HG03457 (cell line): Measurements from ENCODE around the gene SLC1A5.
"Not testable (repeated sequence)": the region's sequence is repeated elsewhere in the genome, so short reads cannot be mapped to it uniquely, and the experiment has no call there.

ENCODE experiments used
- ATAC-seq: cut with Tn5 transposase; IDR thresholded peaks from one replicate; pipeline ENCODE4 v1.9.1; 2021; ENCODE audit warnings: moderate number of reproducible peaks; ENCODE audit not compliant: unreplicated experiment

The SLC1A5 gene

DNA sequence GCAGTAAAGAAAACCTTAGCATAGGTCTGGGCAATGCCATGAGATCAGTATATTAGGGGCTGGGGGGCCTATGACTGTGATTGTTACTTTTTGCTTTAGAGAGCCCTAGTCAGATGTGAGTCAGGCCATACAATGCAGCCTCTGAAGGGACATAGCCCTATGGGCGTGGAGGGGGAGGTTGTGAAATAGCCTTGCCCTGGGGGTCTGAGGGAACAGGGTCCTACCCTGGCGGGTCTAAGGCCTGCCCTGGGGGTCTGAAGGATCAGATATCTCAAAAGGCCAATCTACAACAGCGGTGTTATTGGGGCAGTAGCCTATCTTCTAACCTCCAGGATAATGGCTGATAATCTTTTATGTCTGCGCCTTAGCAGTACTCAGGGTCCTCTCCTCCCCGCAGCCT is 13.8 kb upstream of the SLC1A5 start:
- ATAC-seq = no peak

GRCh38 chr19:46798713-46799112 is 10.3 kb upstream of the SLC1A5 start:
- no peak for ATAC-seq

- no peak for ATAC-seq
These were observed 9.5 kb upstream of the SLC1A5 start for GRCh38 chr19:46797881-46798280.

GRCh38 chr19:46791944-46792343 is 3.5 kb upstream of the SLC1A5 start:
- ATAC-seq = no peak

- ATAC-seq = no peak
These were observed 977 bp upstream of the SLC1A5 start for GRCh38 chr19:46789371-46789770.

DNA sequence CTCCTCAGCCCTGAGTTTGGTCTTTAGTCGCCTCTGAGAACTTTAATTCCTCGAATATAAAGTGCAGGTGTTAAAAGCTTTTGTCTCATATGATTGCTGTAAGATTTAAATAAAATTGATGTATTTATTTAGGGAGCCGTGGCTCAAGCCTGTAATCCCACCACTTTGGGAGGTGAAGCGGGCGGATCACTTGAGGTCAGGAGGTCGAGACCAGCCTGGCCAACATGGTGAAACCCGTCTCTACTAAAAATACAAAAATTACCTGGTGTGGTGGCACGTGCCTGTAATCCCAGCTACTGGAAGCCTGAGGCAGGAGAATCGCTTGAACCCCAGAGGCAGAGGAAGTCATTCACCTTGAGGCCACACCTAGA is 559 bp upstream of the SLC1A5 start:
- no peak for ATAC-seq

GRCh38 chr19:46787331-46788261 is 798 bp downstream of the SLC1A5 start:
- ATAC-seq = no peak

- ATAC-seq = no peak
These were observed 1.4 kb downstream of the SLC1A5 start for GRCh38 chr19:46787040-46787330.

DNA sequence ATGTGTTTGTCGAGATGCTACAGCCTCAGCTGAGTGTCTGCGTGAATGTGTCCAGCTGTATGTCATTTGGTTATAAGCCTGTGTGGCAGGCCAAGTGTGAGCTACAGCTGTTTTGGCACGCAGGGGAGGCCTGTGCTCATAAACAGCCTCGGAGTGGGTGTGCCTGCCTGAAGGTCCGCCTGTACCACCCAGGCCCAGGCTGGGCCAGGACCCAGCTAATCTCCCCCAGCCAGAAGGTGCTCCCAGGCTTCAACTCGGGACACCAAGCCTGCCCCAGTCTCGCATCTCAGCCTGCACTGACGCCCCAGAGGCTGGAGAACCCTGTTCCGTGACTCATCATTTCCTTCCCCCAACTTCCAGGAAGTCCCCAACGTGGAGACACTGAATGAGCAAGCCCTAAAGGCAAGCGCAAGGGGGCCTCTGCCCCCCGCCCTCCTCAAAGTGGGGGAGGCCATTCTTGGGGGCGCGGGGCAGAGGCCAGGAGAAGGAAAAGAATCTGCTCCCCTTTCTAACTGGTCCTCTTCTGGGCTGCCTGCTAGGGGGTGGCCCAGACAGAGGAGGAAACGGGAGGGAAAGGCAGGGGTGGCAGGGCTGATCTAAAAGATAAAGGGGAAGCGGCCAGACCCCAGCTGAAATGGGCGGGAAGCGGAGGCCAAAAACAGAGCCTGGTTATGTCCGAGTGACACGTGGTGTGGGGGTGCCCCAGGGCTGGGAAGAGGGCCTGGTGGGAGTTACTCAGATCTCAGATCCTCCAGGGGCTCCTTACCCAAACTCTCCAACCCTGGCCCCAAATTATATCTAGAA is 2.0 kb downstream of the SLC1A5 start:
- no peak for ATAC-seq

- ATAC-seq = no peak
These were observed 2.5 kb downstream of the SLC1A5 start for GRCh38 chr19:46785980-46786235.

DNA sequence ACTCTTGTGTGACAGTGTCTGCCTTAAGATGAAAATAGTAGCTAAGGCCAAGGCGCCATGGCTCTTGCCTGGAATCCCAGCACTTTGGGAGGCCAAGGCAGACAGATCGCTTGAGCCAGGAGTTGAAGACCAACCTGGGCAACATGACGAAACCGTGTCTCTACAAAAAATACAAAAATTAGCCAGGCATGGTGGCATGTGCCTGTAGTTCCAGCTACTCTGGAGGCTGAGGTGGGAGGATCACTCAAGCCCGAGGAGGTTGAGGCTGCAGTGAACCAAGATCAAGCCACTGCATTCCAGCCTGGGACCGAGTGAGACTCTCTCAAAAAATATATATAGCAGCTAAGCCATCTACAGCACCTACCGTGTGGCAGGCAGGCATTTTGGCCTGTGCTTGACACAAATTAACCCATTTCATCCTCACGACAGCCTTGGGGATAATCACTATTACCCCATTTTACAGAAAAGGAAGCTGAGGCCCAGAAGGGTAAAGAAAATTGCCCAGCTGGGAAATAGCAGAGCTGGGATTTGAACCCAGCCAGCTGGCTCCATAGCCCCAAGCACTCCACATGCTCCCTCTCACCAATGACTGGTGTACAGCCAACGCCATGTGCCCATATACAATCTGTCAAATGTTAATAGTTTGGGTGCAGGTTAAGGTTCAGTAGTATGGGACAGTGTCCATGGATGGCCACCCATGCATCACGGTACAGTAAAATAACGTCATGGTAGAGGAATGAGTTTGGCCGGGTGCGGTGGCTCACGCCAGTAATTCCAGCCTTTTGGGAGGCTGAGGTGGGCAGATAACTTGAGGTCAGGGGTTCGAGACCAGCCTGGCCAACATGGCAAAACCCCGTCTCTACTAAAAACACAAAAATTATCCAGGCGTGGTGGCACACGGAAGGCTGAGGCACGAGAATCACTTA is 3.1 kb downstream of the SLC1A5 start:
- no peak for ATAC-seq

GRCh38 chr19:46784262-46785053 is 3.9 kb downstream of the SLC1A5 start:
- no peak for ATAC-seq

DNA sequence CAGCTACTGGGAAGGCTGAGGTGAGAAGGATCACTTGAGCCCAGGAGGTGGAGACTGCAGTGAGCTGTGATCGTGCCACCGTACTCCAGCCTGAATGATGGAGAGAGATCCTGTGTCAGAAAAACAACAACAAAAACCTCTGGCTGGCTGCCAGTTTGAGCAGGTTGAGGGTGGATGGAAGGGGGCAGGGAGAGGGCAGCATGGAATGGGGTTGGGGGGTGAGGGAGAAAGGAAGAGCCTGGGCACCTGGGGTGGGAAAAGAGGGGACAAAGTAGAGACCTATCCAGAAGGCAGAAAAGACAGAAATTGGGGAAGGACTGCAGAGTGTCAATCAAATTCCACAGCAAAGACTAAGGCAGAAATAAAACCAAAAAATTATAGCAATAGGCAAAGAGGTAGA is 4.7 kb downstream of the SLC1A5 start:
- ATAC-seq = no peak

- ATAC-seq = no peak
These were observed 5.9 kb downstream of the SLC1A5 start for GRCh38 chr19:46782355-46783019.

GRCh38 chr19:46777956-46778645 is 10.3 kb downstream of the SLC1A5 start:
- not testable (repeated sequence) for ATAC-seq

DNA sequence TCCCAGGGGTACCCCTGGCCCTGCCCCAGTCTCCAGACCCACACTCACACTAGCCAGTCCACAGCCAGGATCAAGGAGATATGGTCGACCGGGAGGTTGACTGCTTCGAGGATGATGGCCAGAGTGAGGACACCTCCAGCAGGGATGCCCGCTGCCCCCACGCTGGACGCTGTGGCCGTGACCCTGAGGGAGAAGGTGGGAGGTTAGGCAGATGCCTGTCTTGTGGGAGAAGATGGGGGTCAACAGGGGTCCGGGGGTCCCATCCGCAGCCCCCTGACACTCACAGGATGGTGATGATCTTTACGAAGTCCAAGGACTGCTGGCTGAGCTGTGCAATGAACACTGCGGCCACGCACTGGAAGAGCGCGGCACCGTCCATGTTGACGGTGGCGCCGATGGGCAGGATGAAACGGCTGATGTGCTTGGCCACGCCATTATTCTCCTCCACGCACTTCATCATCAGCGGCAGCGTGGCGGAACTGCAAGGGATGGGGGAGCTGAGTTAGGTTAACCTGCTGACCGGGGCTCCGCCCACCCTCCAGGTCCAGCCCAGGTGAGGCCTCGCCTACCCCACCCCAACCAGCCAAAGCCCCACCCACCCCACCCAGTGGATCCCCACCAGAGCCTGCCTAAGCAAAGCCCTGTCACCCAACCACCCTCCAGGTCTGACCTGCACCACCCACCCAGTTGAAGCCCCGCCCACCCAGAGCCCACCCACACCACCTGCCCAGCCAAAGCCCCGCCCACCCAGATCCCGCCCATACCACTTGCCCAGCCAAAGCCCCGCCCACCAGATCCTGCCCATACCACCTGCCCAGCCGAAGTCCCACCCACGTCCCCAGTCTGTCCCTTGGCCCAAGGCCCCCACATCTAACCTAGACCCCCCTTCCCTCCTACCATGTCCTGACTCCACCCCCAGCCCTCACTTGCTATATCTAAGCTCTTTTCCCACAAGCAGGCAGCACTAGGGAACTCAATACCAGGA is 11.2 kb downstream of the SLC1A5 start:
- no peak for ATAC-seq

- ATAC-seq = no peak
These were observed 12.6 kb downstream of the SLC1A5 start for GRCh38 chr19:46775642-46776258.

DNA sequence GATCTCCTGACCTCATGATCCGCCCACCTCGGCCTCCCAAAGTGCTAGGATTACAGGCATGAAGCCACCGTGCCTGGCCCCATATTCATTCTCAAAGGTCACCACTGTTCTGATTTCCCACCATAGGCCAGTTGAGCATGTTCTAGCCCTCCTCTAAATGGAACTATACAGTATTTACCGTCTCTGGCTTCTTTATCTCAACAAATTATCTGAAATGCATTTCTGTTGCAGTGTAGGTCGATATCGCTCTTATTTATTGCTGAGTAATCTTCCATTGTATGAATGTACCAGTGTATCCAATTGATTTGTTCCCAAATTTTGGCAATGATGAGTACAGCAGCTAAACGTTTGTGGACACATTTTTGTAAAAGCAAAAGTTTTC is 15.4 kb downstream of the SLC1A5 start:
- ATAC-seq = no peak
